HG02970 (cell line): ENCODE measurements around the gene CRMP1.

Experiments
- ATAC-seq: cut with Tn5 transposase; IDR thresholded peaks from one replicate; pipeline ENCODE4 v1.9.1; 2021; ENCODE audit warnings: mild to moderate bottlenecking, moderate library complexity, moderate number of reproducible peaks; ENCODE audit not compliant: unreplicated experiment, low FRiP score

Gene CRMP1

DNA sequence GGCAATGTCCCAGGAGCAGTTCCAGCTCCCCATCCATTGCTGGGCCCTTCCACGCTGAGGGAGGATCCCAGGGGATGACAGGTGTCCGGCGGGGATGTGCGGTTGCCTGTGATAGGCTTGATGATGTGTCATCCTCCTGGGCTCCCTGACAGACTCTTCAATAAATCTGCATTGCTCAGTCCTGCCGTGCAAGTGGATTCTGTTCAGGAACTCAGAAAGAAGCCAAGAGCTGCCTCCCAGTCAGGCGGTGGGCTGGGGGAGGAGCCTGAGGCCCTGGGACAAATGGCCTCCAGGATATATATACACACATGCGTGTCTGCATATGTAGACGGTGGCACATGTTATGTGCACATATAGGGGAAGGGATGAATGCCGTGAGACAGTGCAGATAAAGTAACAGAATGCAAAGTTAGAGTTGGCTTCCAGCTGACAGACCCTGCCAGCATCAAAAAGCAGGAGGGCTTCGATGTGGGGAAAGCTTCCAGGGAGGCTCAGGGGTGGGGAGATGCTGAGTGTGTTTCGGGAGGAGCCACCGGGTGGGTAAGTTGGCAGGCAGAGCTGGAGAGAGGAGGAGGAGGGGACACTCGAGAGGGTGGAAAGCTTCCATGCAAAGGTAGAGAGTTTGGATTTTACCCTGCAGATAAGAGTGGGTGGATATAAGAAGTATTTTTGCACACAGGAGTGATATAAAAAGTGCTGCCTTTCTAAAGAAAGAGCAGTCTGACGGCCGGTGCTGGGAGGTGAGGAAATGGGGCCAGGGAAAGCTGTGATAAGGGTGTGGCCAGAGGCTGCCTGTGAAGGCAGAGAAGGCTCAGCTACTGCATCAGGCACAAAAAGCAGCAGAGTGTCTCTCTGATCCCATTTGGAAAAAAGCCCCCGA, 28.5 kb upstream of the CRMP1 start:
- ATAC-seq, result no peak

DNA sequence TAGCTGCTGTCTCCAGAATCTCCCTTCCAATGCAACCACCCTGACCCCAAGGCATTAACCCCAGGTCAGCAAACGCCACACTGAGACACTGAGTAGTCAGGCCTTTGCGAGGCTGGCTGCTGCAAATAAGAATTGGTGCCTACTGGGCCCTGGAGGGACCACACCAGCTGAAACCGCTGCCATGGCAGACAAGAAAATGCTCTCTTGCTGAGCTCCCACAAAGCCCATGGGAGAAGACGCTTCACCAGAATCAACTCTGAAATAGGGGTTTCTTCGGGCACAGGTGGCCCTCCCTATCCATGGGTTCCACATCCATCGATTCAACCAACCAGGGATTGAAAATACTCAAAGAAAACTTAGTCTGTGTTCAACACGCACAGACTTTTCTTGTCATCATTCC, 26.7 kb upstream of the CRMP1 start:
- no peak for ATAC-seq

DNA sequence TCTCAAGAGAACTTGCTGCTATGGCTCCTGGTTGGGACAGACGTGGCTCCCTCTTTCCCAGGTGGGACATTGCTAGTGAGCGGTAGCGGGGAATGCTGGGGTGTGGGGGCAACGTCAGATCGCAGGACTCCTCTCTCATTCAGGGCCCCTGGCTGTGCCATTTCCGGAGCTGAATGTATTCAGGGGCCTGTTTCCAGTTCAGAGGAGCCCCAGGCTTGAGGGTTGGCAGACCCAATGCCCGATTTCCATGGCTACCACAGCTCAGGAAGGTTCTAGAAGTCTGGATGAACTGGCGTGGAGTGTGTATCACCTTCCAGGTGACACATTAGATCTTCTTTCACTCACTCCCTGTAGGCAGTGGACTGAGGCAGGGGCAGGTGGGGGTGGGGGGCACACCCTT, 26.2 kb upstream of the CRMP1 start:
- no peak for ATAC-seq

DNA sequence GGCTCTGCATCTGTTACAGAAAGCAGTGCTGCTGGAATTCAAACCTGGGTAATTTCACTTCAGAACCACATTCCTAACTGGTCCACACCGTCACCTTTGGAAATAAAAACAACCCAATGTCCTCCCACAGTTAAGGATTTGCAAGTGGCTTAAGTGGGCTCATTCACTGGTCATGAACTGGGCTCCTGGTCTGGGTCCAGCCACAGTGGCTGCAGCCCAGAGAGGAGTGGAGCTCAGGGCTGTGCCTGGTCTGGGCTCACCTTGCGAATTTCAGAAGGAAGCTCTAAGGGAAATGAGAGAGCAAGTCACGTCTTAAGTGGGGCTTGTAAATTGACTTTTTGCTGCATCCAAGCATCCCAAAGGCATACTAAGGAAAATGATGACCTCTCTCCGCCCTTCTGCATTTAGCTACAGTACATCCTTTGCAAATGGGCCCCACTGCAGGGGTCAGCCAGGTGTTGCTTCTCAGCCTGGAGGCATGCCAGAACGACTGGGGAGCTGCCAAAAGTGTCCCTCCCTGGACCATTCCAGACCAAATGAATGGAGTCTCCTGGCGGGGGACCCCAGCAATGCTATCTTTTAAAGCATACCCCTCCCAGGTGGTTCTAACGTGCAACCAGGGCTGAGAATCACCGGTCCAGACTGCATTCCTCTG, 25.6 kb upstream of the CRMP1 start:
- no peak for ATAC-seq

DNA sequence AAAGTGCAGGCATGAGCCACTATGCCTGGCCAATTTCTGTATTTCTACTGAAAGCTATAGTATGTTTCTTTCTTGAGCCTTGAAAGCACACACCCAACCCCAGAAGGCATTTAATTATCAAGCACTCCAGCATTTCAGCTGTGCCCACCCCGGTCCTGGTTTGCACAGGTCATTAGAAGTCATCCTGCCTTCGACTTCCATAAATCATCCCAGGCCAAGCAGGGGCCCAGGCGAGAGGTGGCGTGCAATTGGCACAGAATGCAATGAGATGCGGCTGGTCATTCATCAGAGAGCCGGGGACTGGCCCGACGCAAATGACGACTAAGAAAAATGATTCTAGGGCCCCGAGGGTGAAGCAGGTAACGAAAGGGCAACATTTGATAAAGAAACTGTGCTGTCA, 24.8 kb upstream of the CRMP1 start:
- ATAC-seq, result no peak

DNA sequence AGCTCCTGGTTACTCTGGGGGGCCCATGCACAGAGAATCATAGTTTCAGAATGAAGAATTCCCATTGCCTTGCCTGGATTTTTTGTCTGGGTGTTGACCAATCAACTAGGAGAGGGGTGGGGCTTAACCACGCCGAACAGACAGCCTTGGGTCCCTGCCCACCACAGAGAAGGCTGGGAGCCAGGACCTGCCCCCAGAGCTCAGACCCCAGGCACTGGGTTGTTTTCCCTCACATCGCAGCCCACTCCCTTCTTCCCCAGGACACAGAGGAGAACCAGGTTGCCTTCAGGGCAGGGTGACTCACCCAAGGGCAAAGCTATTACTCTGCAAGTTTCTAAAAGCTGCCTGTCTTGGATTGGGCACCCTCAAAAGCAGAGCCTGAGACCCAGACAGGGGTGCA, 23.3 kb upstream of the CRMP1 start:
- ATAC-seq, result no peak

DNA sequence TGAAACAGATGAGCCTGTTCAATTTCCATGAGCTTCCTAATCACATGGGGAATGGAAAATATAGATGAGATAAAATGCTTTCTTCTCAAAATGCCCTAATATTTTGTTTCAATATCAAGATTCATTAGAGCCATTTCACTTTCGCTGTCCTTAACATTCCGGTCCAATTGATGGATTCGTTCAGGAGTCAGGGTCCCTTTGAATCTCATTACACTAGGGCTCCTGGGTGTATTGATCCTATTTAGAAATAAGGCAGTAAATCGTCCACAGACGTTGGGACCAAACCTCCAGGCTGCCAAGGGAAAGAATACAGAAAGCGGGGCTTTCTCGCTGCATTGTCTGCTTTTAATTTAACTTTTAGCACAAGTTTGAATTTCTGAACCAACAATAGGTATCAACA, 20.6 kb upstream of the CRMP1 start:
- no peak for ATAC-seq

DNA sequence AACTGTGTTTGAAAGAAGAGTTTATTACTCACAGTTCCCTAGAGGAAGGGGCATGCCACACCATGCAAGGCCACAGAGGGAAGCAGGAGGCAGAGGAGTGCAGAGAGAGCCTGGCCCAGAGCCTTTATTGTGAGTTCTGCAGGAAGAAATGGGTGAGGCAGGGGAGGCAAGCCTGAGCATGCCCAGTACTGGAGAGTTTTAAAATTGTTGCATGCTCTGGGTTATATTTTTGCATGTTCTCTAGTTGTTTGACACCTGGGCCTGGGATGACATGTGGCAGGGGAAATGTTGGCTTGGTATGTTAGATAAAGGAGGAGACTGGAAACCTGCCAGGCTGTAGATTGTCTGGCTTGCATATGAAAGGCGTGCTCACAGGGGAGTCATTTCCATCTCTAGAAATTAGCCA, 19.7 kb upstream of the CRMP1 start:
- ATAC-seq, result no peak

DNA sequence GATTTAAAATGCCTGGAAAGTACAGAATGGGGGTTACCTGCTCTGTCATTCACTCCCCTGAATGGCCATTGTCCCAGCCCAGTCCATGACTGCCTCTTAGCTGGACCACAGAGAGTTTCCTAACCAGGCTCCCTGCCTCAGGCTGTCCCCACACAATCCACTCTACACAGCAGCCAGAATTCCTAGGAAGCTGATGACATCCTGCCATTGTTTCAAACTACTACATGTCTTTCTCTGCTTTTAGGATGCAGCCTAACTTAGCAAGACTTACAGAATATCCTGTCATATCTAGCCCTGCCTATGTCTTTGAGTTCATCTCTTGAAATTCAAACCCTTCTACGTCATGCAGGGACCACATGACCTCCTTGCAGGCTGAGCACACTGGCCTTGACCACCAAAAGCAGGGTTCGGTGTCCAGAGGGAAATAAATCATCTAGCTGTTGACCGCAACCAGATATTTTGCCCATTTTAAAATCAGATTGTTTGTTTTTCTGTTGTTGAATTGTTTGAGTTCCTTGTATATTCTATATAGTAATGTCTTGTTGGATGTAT, 16.1 kb upstream of the CRMP1 start:
- ATAC-seq, result no peak

DNA sequence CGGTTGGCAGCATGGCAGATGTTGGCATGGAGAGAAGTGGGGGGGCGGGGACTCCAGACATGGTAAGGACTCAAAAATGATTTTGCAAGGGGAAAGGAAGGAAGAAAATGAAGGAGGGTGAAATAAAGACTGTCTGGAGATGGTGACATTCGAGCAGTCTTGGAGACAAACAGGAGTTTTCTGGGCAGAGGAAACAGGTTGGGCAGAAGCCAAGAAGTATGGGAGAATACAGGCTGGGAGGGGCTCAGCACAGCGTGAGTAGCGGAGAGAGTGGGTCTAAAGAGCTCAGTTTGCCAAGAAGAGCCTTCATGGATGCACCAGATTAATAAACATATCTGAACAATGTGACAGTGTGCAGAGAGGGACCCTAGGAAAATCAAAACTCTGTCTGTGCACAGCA, 13.3 kb upstream of the CRMP1 start:
- no peak for ATAC-seq

DNA sequence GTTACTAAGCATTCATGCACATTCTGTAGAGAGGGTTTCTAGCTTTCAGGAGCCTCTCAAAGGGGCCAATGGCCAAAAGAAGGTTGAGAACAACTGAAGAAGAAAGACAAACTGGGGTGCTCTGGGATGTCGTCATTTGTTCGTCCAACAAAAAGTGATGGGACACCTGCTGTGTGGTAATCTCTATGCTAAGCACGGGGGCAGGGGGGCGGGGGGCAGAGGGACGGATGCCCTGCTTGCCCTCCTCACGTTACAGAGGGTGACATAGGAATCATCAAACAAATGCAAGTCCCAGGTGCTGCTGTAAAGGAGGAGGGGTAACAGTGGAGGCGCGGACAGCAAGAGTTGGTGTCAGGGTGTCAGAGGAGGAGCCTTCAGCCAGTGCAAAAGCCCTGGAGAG, 12.8 kb upstream of the CRMP1 start:
- no peak for ATAC-seq

DNA sequence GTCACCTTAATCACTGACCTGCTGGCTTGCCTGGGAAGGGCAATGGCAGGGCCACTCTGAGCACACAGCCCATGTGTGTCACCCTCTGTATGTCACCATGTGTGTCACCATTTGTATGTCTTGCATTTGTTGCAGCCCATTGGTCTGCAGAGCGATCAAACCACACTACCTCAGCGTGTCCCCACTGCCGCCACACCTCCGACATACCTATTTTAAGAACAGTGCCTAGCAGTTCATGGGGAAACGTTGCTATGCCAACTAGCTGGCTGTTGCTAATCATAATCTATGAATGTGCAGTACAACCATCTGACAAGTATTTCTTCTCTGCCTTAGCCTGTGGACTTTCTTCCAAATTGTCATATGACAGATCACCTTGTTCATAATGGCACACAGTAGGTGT, 8.0 kb upstream of the CRMP1 start:
- no peak for ATAC-seq

DNA sequence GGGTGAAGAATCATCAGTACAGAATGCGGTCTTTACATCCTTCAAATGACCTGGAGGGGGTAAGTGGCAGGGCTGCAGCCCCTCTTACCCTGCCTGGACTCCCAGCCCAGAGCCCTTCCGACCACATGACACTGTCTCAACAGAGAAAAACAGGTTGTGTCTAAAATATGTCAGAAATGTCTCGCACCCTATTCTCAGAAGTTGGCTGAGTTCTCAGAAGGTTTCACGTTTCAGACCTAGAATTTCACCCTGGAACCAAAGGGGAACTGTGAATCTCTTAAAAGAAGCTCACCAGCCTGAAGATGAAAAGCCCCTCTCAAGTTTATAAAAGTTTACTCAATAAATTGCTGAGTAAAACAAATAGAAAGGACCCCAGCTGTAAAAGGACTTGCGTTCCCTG, 7.0 kb upstream of the CRMP1 start:
- no peak for ATAC-seq

DNA sequence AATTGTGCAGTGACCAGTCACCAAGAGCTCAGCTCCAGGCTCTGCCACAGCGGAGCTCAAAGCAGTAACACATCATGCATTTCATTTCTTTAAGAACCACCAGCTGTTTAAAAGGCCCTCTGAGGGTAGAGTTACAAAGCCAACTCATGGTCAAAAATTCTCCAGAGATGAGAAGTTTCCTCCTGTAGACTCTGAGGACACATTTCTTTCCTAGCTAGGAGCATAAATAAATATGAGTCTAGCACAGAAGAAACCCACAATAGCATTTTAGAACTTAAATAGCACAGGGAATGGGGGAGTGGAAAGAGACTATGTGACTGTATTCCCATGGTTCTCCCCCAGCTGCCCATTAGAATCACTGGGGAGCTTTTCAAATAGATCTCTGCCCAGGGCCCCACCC, 6.5 kb upstream of the CRMP1 start:
- no peak for ATAC-seq

DNA sequence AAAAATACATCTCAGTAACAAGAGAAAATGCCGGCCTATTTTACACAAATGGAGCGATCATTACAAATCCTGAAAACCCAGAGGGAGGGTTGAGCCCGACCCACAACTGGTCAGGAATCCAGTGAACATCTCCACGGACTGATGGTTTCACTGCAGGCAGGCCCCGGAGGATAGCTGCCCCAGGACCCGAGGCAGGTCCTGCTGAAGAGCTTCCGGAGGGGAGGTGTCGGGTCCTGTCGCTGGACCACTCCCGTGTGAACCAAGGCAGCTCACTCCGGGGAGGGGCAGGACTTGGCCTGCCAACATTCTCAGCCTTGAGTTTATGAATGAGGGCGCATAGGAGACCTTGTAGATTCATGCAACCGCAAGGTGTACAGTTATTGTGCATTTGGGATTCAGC, 4.8 kb upstream of the CRMP1 start:
- no peak for ATAC-seq

DNA sequence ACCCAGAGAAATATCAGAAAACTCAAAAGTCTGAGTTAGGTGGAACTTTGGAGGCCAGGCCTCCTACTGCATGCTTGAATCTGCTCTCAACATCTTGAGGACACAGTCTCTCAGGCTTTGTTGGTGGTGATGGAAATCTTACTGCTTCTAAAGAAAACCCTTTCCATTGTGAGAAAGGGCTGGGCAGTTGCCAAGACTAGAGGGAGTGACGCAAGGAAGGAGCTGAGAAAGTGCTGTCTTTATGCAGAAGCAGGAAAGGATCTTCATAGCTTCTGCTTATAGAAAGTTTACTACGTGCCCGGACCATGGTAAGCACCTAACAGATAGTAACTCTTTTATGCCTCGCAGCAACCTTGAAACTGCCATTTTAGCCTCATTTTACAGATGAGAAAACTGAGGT, 2.4 kb upstream of the CRMP1 start:
- ATAC-seq, result no peak

DNA sequence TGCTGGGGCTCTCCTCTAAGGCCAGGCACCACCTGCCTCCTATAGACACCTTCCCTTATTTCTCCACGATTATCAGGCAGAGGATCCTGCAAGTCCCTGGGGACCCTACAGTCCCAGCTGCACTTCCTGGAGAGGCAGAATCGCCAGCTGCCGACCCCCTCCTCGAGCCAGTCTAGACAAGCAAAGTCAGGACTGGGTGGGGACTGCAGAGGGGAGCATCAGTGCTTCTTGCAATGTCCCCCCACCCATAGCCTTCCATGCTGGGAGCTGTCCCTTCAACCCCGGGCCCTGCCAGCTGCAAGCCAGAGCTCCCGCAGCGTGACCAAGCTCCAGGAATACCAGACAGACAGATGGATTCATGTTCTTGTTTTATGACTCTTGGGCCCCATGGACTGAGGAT, 1.4 kb upstream of the CRMP1 start:
- ATAC-seq, result no peak

DNA sequence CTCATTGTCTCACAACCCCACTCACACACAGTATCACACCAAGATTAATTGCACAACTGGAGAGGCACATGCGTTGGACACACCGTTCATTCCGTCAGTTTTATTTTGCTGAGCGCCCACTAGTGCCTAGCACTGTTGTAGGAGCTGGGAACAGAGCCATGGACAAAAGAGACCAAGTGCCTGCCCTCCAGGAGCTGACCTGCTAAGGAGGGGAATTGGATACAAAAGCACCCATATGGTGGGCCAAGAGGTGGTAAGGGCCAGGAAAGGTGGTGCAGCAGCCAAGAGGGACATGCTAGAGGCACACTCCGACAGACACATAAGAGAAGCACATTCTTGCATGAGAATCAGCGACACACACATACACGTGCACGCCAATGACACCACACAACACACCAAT, 705 bp upstream of the CRMP1 start:
- no peak for ATAC-seq

DNA sequence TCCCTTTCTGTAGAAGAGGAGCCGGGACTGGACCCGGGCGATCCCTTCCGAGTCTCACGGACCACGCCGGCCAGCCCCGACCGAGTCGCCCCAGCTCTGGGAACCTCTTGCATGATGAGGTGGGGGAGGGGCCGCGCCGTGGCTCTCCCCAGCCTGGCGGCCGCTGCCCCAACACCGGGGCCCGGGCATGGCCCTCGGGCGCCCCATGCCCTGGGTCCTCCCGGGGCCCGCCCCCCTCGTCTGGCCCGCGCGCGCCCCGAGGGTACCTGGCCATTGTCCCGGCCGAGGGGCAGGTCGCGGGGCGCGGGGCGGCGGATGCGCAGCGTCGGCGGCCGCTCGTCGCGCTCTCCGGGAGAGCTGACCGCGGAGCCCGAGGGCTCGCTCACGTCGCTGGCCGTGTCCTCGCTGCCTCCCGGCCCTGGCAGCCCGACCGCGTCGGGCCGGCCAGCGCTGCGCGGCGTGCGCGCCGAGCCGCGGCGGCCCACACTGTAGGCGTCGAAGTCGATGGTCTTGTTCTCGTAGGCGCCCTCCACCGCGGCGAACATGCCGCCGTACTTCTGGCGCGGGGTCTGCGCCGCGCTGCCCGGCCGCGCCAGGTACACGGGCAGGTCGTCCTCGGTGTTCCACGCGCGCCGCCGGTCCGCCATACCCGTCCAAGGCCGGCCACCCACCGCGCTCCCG, 423 bp downstream of the CRMP1 start:
- ATAC-seq, result no peak

DNA sequence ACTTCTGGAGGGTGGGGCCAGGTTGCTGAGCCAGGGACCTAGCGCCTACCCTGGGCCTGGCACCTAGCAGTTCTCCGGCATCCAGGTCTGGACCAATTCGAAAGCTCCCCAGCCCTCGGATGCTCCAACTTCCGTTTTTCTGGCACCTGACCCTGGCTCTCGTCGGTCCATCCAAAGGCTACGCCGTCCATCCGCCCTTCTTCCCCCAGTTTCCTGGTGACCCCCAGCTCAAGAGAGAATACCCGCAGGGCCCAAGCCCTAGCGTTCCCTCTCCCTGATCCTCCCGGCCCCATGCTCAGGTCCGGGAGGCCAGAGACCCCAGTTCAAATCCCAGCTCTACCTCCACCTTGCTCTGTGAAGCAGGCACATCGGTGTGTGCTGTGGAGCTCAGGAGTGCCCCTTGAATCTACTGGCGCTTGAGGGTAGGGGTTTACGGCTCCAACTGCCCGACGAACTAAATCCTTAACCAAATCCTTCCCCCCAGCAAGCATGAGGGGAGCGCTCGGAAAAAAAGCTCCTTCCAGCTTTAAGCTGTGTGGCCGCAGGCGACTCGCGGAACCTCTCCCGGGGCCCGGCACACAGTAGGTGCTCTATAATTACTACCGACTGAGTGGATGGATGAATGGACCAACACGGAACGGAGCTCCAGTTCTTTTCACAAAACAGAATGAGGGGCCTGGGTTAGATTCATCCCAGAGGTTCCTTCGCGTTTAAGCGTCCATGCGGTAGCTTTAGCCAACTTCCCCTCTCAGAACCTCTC, 1.1 kb downstream of the CRMP1 start:
- ATAC-seq, result no peak
